Body of pancreas (tissue), 4 donors: ENCODE results near the gene DNAJC10.

Experiments used
- CTCF ChIP-seq, 7 experiments: fragments of 450-650 bp in 4 of 7; fragments of 200-600 bp in 3 of 7; sonication (generic) in 3 of 7; IDR thresholded peaks; one replicate each; pipeline ENCODE4 v1.5.1; 2016 to 2019; ENCODE audit warnings: antibody characterized with exemption in 7 of 7
- POLR2A ChIP-seq, 3 donors: fragments of 450-650 bp; IDR thresholded peaks; one replicate each; pipeline ENCODE4 v1.6.1; 2016; ENCODE audit warnings: antibody characterized with exemption in 3 of 3, mild to moderate bottlenecking in 2 of 3

- TF ChIP-seq POLR2A (IDR thresholded peaks at IDR 0.05) (no peak), CTCF (IDR thresholded peaks at IDR 0.05) (no peak)
Measured at GRCh38 chr2:182818925-182819324, 102.9 kb downstream of the DNAJC10 start.
